GM21360 (cell line): Measurements from ENCODE around the gene CTBP1.
A peak's percentile ranks its signal among the peaks of the same experiment; 100 is the strongest.

ENCODE experiments used
- ATAC-seq: cut with Tn5 transposase; IDR thresholded peaks from one replicate; pipeline ENCODE4 v1.9.1; 2021; ENCODE audit warnings: mild to moderate bottlenecking, moderate library complexity; ENCODE audit not compliant: unreplicated experiment

Gene CTBP1

DNA sequence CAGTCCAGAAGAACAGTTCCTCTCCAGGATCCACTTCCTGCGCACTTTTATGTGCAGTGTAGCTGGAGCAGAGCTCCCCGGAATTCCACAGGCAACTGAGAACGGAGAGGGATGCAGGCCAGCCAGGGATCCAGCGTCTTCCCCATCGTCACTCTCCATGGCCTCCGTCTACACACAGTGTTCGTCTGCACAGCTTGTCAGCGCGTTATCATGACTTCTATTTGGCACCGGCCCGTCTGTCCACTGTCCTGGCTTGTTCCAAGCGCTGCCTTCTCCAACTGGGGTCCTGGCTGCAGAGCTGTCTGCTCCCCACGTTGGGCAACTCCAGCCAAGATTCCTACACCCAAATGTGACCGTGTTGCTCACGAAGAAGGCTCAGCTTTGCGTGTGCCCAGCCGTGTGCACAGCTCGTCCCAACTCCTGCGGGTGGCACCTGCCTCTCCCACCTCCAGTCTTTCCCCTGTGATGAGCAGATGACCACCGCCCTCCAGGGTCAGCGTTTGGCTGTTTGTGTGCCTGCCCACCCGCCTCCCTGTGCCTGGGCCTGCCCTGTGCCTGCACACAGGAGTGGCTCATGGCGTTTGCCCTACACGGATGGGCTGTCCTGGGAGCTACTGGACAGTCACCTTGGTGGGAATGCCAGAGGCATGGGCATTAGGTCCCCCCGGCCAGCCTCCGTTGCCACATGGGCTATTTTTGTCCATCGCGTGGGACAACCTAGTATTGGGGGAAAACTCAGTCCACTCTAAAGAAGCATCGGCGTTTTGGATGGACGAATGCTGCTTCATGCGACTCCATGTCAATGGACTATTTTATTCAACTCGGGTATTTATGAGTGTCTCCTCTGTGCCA, 2.2 kb upstream of the CTBP1 start:
- ATAC-seq = no peak

DNA sequence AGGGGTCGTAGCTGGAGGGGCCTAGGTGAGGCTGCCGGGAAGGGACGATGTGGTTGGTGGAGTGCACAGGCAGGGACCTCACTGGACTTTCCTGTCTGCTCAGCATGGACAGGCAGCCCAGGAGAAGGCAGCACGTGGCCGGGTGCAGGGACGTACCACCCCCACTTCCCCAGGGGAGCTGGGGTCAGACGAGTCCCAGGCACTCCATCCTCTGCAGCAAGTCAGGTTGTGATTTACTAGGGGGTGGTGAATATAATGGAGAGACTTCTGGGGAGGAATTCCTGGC, 1.5 kb upstream of the CTBP1 start:
- ATAC-seq = no peak

DNA sequence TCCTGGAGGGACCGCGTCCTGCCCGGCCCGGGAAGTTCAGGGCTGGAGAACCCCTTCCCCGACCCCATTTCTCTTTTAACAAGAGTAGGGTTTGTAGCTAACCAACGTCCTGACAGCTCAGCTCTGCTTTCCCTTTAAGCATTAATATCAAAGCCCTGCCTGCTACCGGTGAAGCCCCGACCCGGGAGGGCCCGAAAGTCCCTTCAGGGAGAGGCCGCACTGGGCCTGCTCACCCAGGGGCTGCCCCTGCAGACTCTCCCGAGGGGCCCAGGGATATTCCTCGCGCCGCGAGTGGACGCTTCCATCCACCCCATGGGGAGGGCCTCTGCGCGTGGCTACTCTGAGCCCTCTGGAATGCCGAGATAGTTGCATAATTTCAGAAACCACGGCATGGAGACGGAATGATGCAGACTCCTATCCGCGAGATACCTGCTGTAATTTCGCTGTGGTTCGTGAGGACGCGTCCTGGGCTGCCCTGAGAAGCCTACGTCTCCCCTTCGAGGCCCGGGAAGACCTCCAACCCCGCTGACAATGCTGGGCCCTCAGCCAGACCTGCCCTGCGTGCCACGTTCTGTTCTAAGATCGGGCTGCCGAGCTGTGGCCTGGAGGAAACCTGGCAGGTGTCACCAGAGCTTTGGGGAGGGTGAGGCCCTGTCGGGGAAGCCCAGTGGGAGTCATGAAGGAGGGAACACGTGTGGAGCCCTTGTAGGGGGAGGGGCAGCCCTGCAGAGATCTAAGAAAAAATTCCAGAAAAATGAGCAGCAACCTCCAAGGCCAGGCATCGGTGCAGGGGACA, 999 bp upstream of the CTBP1 start:
- peak; percentile 3 for ATAC-seq

DNA sequence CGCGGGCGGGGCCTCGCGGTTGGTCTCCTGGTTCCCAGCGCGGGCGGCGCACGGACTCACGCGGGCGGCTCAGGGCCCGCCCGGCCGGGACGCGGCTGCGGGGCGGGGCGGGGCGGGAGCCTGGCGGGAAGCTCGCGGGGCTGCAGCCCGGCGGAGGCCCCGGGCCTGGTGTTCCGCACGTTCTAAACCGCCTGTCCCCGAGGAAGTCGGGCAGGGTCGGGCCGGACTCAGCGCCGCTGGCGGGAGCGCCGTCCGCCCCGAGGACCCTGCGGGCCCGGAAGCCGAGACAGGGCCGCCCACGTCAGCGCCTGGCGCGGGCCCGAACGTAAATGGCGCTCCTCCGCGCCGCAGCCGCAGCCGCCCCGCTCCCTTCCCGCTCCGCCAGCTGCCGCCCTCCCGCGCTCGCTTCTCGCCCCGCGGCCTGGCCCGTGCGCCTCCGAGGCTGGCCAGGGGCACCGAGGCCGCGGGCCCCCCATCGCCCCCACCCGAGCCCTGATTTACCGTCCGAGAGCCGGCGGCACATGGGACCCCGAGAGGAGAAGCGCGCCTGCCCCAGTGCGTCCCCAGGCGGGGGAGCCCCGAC, 309 bp upstream of the CTBP1 start:
- peak; percentile 50 for ATAC-seq

DNA sequence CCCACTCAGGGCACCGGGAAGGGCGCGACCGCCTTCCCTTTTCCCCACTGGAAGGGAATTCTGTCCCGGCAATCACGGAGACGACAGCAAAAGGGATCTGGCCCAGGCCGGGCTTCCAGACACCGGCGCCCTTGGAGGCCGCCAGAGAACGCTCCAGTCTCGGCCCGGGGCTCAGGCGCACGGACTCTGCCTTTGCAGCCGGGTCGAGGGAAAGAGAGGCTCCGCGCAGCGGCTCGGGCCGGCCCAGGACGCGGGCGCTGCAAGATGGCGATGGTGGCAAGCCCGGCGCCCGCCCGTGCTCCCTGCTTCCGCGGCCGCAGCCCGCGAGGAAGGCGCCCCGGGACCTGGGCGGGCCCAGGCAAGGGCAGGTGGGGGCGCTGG, 1.1 kb downstream of the CTBP1 start:
- ATAC-seq = peak; percentile 11

DNA sequence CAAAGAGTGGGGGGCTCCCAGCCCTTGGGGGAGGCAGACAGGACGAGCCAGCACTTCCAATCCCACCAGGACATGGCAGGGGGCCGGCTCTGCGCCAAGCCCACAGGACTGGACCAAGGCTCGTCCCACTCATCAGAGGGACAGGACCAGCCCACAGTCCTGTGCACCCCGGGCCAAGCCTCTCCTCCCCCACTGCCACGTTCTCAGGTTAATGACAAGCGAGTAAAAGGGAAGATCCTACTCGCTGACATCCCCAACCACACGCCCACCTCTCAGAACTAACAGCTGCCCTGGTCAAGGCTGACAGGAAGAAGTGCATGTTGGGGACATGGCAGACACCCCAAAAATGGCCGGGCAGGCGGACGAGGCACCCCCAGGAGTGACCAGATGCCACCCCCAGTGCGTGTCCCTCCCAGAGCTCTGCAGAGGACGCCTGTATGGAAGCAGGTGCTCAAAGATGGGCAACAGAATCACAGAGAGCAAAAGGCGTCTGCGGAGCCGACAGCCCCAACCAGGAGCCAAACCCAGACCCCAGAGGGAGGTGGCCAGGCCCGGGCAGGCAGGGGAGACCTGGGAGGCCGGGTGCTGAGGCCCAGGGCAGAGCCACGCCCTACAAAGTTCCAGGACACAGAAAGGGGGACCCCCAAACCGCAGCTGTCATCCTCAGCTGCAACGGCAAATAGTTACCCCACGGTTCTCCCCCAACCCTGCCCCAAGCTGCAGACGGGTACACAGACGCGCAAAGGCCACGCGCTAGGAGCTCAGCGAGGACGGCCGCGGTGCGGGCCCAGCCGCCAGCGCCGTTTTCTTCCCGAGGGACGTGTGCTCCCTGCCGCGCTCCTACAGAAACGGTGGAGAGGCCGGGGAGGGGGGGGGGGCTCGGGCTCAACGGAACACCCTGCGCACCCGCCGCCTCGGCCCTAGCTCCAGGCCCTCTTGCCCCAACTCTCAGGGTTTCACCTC, 1.7 kb downstream of the CTBP1 start:
- no peak for ATAC-seq

DNA sequence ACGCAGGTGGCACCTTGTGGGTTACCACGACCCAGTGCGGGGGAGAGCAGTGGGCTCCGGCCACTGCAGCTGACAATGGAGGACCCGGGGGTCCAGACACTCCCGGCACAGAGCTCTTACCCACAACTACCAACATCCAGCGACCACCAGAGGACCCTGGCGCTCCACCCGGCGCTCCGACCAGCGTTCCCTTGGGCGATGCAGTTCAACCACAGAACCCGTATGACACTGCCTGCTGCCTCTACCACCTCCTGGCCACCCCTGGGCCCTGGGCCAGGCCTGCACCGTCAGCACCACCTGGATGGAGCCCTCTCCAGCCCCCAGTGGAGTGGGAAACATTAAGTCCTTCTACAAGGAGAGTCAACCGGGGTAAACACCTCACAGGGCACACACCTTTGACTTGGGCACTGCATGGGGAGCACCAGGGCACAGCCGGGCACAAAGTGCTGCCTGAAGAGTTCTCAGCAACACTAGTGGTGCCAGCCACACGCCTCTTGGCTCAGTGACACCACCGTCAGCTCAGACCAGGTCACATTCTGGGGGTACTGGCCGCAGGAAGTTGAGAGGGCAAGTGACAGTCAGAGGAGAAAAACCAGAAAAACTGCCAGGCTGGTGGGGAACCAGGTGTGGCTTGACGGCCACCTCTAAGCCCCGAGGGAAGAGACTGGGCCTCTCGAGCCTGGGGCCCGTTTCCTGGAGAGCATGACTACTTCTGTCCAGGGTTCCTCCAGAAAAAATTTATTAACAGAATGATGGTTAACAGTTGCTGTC, 2.6 kb downstream of the CTBP1 start:
- no peak for ATAC-seq

DNA sequence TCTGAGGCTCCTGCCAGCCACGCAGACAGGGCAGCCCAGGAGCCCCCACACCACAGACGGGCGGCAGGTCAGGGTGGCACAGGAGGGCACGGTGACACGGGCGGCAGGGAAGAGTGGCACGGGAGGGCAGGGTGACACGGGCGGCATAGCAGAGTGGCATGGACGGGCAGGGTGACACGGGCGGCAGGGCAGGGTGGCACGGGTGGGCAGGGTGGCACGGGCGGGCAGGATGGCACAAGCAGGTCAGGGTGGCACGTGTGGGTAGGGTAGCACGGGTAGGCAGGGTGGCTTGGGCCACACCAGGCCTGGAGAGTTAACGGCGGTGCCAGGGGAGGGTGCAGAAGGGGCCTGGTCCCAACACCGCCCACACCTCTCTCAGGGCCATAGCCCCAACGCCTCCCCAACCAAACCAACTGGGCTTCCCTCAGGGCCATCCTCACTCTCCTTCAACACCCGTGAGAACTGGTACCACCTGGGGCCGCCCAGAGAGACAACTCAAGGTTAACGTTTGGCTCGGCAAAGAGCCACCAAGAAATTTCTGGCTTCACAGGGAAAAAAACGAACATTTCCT, 3.4 kb downstream of the CTBP1 start:
- ATAC-seq = no peak

DNA sequence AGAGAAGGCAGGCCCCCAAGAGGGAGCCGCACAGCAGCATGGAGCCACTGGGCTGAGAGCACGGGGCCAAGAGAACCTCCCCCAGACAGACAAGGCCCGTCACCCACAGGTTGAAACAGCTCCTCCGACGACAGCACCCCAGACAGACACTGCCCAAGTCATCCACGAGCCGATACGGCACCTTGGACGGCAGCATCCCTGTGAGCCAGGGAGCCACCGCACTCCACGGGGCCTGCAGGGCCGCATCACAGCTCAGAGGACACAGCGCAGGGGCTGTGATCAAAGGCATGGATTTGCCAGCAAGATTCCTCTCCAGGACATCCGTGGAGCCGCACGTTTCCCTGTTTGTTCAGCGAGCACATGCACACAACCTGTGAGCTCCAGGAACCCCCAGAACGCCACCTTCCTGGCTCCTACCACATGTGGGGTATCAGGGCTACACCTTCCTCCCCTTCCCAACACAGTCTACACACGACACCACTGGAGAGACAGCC, 3.9 kb downstream of the CTBP1 start:
- ATAC-seq = no peak

DNA sequence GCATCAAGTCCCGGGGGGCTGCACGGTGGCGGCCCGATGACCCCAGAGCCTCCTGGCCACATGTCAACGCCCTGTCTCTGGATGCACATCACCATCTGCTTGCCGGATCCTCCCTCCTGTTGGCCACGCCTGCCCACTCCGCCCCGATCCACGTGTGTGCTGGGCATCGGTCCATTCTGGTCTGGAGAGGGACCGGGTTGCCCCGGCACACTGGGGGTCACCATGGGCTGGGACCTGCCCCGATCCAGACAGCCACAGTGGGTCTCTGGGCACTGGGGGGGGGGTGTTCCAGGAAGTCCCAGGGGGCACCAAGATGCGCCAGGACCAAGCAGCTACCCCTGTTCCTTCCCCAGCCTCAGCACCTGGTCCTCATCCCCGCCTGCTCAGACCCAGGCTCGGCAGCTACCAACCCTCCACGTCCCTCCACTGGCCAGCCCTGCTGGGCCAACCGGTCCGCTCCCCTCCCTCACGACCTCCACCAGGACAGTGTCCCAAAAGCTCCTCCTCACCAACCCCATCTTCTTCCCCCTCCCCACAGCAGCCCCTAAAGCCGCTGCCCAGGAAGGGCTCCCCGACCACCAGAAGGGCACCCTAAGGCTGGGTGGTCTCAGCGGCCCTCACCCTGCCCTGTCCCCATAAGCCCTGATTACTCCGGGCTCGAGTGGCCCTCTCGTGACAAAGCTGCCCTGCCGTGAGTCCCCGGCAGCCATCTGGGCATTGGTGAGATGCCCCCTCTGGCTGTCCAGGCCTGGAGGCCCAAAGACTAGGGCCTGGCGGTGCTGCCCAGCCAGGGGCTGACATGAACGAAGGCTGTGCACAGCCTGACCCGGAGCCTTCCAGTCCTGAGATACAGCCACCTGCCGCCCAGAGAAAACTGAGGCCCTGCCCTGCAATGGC, 4.6 kb downstream of the CTBP1 start:
- ATAC-seq = no peak

DNA sequence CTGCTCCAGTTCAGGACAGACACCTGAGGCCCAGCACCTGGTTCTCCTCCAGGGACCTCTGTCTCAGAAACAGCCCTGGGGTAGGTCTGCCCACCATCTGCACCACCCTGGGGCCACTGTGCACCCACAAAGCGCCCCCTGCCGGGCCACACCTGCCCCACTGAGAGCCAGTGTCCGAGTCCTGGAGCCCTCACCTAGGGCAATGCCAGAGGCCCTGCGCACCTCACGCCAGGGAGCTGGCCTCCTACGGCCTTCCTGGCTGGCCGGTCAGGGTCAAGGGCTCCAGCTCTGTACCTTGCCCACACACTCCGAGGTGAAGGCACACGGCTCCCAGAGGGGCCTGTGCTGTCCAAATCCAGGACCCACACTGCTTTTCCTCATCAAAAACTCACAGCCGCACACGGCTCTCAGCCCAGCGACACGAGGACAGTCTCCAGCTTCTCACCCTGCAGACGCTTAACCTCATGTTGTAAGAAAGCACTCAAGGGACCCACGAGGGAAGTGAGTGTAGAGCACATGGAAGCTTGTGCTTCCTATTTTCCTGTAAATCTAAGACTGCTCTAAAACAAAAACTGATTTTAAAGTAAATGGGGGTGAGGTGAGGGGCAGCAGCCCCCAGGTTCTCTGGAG, 5.4 kb downstream of the CTBP1 start:
- no peak for ATAC-seq

DNA sequence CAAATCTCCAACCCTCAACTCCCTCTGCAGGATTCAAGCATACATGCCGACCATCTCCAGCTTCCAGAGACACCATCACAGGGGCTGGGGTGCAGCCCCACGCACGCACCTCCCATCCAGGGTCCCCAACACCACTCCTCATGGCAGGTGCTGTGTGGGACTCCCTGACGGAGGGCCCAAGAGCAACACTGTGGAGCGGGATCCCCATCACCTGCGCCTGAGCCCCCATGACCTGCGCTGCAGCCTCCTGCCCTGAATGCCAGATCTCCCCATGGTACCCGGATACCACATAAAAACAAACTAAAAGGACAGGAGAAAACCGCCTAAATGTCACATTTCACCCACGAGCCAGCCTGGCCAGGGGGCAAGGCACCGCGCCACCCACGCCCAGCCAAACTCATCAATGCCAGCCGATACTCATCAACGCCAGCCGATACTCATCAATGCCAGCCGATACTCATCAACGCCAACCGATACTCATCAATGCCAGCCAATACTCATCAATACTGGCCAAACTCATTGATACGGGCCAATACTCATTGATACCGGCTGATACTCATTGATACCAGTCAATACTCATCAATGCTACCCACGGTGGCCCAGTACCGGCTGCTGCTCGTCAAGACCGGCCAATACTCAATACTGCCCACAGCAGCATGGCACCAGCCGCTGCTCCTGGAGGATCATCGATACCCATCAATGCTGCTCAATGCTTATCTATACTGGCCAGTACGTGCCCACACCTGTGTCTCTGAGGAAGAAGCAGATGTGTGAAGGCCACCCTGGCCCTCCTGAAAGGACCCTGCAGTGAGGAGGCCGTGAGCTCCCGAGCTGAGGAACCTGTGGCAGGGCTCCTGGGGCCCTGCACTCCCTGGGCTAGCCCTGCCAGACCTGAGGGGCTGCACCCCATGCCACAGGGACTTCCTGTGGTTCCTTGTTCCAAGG, 6.2 kb downstream of the CTBP1 start:
- ATAC-seq = no peak

DNA sequence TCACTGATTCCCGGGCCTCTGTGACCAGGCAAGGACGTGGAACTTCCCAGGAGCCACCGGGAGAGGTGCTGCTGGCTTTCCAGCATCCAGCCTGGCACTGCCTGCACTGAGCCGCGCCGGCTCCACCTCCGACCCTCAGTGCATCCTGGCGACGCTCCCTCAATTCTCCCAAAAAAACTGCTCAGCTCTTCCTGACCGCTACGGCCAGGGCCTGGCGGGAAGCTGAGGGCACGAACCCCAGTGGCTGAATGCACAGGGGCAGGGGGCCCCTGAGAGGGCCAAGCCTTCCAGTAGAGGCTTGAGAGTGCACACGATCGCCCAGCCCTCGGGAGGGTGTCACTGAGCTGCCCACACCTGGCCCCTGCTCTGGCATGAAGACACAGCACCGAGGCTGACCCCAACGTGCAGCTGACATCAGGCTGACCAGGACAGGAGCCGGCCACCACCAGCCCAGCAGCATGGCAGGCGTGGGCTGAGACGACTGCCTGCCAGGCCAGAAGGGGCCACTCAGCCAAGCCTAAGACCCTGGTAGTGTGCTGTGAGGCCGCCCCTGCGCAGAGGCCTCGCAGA, 6.9 kb downstream of the CTBP1 start:
- ATAC-seq = no peak

DNA sequence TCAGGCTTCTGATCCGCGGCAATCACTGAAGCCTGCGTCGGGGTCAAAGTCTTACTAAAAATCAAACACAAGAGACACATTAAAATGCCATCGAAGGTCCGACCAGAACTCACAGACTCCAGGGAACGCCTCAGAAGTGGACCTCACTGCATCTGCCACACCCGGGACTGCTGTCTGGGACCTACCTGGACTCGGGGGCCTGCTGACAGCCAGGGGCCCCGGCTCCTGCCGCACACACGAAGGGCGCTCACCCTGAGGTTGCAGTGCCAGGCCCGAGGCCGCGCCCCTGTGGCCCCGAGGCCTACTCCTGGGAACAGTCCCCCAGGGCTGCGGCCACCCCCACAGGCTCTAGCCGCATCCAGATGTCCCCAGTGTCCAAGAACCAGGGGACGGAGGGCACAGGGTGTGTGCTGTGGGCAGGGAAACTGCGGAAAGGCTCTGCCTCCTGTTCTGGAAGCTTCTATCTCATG, 7.4 kb downstream of the CTBP1 start:
- ATAC-seq = no peak

DNA sequence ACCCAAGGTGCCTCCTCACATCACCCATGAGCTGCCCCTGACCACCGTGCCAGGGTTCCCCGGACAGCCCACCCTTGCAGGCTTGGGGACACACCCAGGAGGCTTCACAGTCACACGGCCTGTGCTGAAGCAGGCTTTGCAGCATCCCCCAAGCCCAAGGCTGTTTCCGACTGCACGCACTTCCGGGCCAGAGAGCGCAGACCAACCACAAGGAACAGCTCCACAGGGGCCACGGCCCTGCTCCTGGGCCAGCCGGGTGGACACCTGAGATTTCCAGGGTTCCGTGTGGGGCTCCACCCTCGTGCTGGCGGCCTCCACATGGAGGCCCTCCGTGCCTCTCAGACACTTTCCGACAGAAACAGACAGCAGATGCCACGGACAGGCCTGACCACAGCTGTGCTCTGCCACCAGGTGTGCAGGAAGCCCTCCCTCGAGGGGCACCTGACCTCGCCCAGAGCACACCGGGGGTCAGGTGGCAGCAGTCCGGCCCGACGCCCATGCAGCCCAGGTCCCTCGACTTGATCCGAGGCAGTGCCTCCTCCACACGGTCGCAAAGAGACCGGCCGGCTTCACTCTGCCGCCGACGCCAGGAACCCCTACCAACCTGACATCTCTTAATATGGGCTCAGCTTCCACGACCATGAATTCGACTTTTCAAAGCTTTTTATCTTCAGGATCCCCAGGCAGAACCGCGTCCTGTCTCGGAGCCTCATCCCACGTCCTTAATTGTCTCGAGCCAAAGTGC, 8.0 kb downstream of the CTBP1 start:
- no peak for ATAC-seq

DNA sequence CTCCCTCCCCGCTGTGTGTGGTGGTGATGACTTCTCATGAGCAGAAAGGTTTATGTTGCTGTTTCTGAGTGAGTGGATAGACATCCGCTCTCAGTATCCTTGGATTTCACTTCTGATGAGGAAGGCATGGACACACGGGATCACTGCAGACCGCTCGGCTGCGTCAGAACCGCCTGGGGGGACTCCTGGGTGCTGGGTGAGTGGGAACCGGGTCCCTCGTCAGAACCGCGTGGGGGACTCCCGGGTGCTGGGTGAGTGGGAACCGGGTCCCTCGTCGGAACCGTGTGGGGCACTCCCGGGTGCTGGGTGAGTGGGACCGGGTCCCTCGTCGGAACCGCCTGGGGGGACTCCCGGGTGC, 9.0 kb downstream of the CTBP1 start:
- ATAC-seq = no peak
